Subcutaneous adipose tissue (tissue), 4 donors: ENCODE results near the gene CSF1. TPM values are rescaled to one million over a fixed set of nuclear protein-coding genes. Genes with fewer than 3 reads are reported as not detected.

ENCODE experiments used
- total RNA-seq, 4 donors: library from RNA; depleted of rRNA; stranded (reverse); fragments of >200 nt; gene quantifications; one replicate each; pipeline ENCODE4 v1.1.0, GENCODE V29; 2016
- TF ChIP-seq, protein P1 (sequence below): fragments of 450-650 bp; IDR thresholded peaks from one replicate; pipeline ENCODE4 v1.5.1; 2016; ENCODE audit warnings: low read depth, mild to moderate bottlenecking, control low read depth, antibody characterized with exemption, moderate library complexity

CSF1 gene
- total RNA-seq, 4 donors from 2014 or later: 70.3 to 116 (median 106) TPM

DNA sequence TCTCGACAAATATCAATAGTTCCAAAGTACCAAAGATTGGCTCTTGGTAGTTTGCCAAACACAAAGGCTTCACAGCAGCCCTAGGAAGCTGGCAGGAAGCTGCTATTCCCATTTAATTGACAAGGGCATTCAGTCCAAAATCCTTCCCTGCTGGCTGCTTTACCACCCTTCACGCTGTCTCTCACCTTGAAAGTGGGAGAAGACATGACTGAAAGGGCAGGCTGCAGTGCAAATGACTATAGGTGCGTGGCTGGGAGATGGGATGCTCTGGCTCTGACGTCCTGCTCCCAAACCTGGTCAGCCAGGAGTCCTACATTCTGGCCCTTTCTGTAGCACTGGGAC, 3.8 kb upstream of the CSF1 start:
- TF ChIP-seq, protein P1, sequence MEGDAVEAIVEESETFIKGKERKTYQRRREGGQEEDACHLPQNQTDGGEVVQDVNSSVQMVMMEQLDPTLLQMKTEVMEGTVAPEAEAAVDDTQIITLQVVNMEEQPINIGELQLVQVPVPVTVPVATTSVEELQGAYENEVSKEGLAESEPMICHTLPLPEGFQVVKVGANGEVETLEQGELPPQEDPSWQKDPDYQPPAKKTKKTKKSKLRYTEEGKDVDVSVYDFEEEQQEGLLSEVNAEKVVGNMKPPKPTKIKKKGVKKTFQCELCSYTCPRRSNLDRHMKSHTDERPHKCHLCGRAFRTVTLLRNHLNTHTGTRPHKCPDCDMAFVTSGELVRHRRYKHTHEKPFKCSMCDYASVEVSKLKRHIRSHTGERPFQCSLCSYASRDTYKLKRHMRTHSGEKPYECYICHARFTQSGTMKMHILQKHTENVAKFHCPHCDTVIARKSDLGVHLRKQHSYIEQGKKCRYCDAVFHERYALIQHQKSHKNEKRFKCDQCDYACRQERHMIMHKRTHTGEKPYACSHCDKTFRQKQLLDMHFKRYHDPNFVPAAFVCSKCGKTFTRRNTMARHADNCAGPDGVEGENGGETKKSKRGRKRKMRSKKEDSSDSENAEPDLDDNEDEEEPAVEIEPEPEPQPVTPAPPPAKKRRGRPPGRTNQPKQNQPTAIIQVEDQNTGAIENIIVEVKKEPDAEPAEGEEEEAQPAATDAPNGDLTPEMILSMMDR: no peak

DNA sequence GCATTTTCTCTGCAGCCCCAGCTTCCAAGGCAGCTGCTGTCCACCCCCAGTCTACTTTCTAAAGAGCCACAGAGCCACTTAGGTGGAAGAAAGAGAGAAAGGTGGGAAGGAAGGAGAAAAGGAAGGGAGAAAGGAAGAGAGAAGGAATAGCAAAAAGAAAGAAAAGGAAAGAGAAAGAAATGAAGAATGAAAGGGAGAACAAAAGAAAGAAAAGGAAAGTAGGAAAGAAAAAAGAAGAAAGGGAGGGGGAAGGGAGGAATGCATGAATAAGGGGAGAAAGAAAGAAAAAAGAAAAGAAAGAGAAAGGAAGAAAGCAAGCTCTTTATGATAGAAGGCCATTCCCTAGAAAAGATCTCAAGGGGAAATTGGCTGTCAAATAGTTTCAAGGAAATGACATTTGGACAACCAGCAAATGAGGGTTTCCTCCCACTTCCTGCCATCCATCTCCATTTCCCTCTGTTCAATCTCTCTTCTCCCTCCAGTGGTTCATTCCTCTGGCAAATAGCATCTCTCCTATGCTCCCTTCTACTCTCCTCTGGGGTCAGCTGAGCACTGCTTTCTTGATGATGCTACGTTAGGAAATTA, 3.4 kb upstream of the CSF1 start:
- TF ChIP-seq, protein P1: no peak

DNA sequence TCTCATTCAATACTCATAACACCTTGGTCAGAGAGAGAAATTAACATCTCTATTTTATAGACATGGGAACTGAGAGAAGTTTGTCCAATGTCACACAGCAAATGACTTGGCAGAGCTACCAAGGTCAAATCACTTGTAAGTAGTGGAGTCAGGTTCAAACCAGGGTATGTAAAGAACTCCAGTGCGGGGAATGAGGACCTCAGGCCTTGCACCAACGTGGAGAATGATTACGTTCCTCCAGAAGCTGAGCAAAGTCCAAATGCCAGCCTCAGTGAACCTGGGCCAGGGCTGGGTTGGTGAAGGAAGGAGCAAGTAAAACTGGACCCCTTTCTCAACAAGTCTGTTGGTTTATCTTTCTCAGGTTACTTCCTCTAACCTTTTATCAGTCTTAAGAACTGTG, 1.8 kb upstream of the CSF1 start:
- TF ChIP-seq, protein P1: no peak

DNA sequence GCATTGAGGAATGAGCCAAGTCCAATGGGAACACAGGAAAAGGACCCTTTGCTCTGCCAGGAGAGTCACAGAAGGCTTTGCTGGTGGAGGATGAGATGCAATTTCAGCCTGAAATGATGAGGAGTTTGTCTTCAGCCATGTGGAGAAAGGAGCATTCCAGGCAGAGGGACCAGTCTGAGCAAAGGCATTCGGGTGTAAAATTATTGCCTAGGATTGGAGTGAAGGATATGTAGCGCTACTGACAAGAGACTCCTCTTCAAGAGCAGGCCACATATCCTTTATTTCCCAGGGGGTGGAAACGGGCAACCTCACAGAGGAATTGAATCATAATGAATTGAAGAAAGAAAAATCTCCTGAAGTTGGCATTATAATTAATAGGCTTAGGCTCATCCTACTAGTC, 1.1 kb upstream of the CSF1 start:
- TF ChIP-seq, protein P1: no peak

DNA sequence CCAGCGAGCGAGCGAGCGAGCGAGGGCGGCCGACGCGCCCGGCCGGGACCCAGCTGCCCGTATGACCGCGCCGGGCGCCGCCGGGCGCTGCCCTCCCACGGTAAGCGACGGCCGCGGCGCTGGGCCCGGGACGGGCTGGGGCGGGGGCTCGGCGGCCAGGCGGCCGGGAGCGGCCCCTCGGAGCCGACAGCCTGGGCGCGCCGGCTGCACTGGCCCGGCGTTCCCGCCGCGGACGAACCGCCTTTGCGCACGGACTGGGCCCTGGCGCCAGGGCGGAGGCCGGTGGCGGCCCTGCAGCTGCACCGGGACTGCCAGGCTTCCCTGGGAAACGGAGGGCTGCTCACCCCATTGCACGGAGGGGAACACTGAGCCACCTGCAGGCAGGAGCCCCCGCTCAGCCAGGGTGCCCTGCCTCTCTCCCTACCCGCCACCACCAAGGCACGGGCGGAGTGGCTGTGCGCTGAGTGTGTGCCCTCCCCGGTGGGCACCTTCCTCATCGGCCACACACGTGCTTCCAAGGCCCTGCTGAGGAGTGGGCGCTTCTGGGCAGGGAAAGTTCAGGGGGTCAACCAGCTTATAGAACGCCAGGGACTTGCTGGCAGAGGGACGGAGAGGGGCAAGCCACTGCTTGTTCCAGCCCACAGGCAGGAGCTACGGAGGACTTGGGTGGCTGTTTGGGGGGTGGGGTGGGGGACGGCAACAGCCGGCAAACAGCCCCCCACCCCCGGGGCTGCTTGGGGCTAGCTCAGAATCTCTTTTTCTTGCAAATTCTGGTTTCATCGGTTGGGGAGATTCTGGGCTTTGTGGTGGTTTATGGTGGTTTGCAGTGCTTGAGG, 532 bp downstream of the CSF1 start:
- TF ChIP-seq, protein P1: no peak

DNA sequence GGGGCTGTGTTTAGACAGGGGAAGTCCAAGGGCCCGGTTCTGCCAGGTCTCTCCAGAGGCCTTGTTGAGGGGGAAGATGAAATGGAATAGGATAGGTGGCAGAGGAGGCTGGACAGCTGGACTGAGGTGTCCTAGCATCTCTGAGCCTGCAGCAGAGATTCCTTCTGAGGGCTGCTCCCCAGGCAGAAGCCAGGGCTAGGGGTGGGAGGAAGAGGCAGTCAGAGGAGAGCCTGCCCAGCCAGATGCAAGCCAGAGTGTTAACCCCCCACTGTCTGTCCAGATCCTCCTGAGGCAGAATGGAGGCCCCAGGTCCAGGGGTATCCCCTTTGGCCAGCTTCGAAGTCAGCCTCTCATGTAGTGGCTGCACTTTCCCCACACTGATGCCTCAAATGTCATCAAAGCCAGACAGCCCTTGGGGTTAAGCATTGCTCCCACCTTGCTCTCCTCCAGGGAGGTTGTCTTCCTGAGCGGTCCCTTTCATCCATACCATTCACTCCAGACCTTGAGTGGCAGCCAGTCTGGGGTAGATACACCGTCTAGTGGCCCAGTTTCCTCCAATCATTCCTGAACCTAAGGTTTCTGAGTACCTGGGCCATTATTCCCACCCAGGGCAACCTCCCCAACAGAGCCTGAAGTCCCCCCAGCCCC, 1.7 kb downstream of the CSF1 start:
- TF ChIP-seq, protein P1: no peak

DNA sequence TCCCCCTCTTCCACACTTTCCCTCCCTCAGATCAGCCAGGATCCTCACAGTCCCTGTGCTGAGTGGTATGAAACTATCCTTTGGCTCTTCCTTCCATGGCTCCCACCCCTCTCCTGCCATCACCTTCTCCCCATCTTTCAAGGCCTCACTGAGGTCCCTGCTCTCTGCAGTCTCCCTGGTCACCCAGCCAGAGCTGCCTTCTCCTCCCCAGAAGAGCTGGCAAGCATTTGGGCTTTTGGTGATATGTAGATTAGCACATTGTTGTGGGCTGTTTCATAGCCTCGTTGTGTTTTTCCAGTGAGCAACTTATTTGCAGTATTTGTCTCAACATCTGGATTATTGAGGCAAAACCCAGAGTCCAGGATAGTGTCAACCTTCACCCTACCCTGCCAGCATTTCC, 2.2 kb downstream of the CSF1 start:
- TF ChIP-seq, protein P1: no peak
